ENCODE results near the gene KIF2A.

Gene KIF2A

GRCh38 chr5:62327138-62328053 is 21.4 kb downstream of the KIF2A start:
- DNase-seq (ENCODE audit: low read depth in 2 of 3, low spot score in 2 of 3), result no peak

GRCh38 chr5:62328772-62329491 is 22.9 kb downstream of the KIF2A start:
- DNase-seq (ENCODE audit: low read depth in 2 of 3, low spot score in 2 of 3), result no peak

- no peak for DNase-seq (ENCODE audit: low read depth in 2 of 3, low spot score in 2 of 3)
These were observed 24.3 kb downstream of the KIF2A start for GRCh38 chr5:62330302-62330701.

GRCh38 chr5:62331921-62332320 is 25.9 kb downstream of the KIF2A start:
- DNase-seq (ENCODE audit: low read depth in 2 of 3, low spot score in 2 of 3), result no peak

GRCh38 chr5:62333250-62333794 is 27.3 kb downstream of the KIF2A start:
- DNase-seq (ENCODE audit: low read depth in 2 of 3, low spot score in 2 of 3), result no peak

GRCh38 chr5:62334082-62334481 is 28.1 kb downstream of the KIF2A start:
- no peak for DNase-seq (ENCODE audit: low read depth in 2 of 3, low spot score in 2 of 3)

- DNase-seq (ENCODE audit: low read depth in 2 of 3, low spot score in 2 of 3), result no peak
These were observed 34.4 kb downstream of the KIF2A start for GRCh38 chr5:62340392-62340791.

- DNase-seq (ENCODE audit: low read depth in 2 of 3, low spot score in 2 of 3), result no peak
These were observed 35.0 kb downstream of the KIF2A start for GRCh38 chr5:62340979-62341378.

GRCh38 chr5:62341783-62342475 is 35.9 kb downstream of the KIF2A start:
- no peak for DNase-seq (ENCODE audit: low read depth in 2 of 3, low spot score in 2 of 3)

- DNase-seq (ENCODE audit: low read depth in 2 of 3, low spot score in 2 of 3), result no peak
These were observed 36.5 kb downstream of the KIF2A start for GRCh38 chr5:62342476-62342837.

GRCh38 chr5:62343428-62343827 is 37.4 kb downstream of the KIF2A start:
- no peak for DNase-seq (ENCODE audit: low read depth in 2 of 3, low spot score in 2 of 3)

- no peak for DNase-seq (ENCODE audit: low read depth in 2 of 3, low spot score in 2 of 3)
These were observed 40.7 kb downstream of the KIF2A start for GRCh38 chr5:62346748-62347147.

GRCh38 chr5:62347928-62348327 is 41.9 kb downstream of the KIF2A start:
- DNase-seq (ENCODE audit: low read depth in 2 of 3, low spot score in 2 of 3), result no peak

GRCh38 chr5:62348723-62349481 is 42.9 kb downstream of the KIF2A start:
- DNase-seq (ENCODE audit: low read depth in 2 of 3, low spot score in 2 of 3), result no peak

GRCh38 chr5:62354028-62354874 is 48.2 kb downstream of the KIF2A start:
- no peak for DNase-seq (ENCODE audit: low read depth in 2 of 3, low spot score in 2 of 3)

GRCh38 chr5:62362701-62363100 is 56.7 kb downstream of the KIF2A start:
- no peak for DNase-seq (ENCODE audit: low read depth in 2 of 3, low spot score in 2 of 3)

- DNase-seq (ENCODE audit: low read depth in 2 of 3, low spot score in 2 of 3), result no peak
These were observed 63.0 kb downstream of the KIF2A start for GRCh38 chr5:62369039-62369438.

- DNase-seq (ENCODE audit: low read depth in 2 of 3, low spot score in 2 of 3), result no peak
These were observed 65.4 kb downstream of the KIF2A start for GRCh38 chr5:62371409-62371808.

GRCh38 chr5:62372600-62372999 is 66.6 kb downstream of the KIF2A start:
- DNase-seq (ENCODE audit: low read depth in 2 of 3, low spot score in 2 of 3), result no peak

- DNase-seq (ENCODE audit: low read depth in 2 of 3, low spot score in 2 of 3), result no peak
These were observed 67.4 kb downstream of the KIF2A start for GRCh38 chr5:62373382-62373781.
